Measurements from ENCODE around the gene RSPO3.

GRCh38 chr6:127085181-127085580 lies 33.3 kb upstream of the RSPO3 start:
- TF ChIP-seq CTCF (conservative IDR thresholded peaks at IDR 0.05) (no peak), EZH2 (IDR thresholded peaks at IDR 0.05; ENCODE audit: low read depth) (no peak)
